ENCODE data around the gene ZNF14.

DNA sequence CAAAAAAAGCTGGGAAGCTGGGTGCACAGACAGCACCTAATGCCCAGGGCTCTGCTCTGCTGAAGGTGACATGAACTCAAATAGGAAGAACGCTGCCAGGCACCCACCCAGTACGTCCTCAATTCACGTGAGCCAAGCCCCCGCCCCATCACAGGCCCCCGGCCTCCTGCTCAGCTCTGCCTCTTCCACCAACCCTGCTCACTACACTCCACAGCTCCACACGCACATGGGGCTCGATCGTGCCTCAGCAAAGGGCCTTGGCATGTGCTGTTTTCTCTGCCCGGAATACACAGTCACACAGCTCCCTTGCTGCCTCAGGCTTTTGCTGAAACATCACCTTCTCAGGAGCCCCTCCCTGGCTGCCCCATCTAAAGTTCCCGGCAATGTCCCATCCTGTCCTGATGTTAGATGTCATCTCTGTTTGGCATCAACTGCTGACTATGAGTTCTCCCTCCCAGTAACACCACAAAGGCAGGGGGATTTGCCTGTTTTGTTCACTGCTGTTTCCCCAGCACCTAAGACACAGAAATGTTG lies 71.7 kb downstream of the ZNF14 start:
- TF ChIP-seq CTCF (IDR thresholded peaks at IDR 0.05) (no peak), EZH2phosphoT487 (IDR thresholded peaks at IDR 0.05) (no peak), EZH2 (IDR thresholded peaks at IDR 0.05) (no peak)
